Tibial nerve (tissue), 4 donors: Measurements from ENCODE around the gene H6PD. TPM values are rescaled to one million over a fixed set of nuclear protein-coding genes. Genes with fewer than 3 reads are reported as not detected.

Experiments used
- DNase-seq, 2 donors: peaks; one replicate each; pipeline ENCODE4 v3.0.0-alpha.2; 2019; ENCODE audit warnings: low spot score in 2 of 2
- H3K27ac ChIP-seq, 4 donors: fragments of 200-600 bp; sonication (generic) in 3 of 4; one replicate each; pipeline ENCODE4 v1.5.1; 2017 to 2019; ENCODE audit warnings: mild to moderate bottlenecking in 1 of 4
- H3K27me3 ChIP-seq, 2 donors: fragments of 200-600 bp; sonication (generic) in 1 of 2; one replicate each; pipeline versions ENCODE4 v1.5.1 to v1.6.0; 2017 to 2019
- H3K36me3 ChIP-seq, 3 donors: fragments of 200-600 bp; sonication (generic); one replicate each; pipeline ENCODE4 v1.5.1; 2018 to 2019
- H3K4me1 ChIP-seq, 4 donors: fragments of 200-600 bp; sonication (generic) in 3 of 4; one replicate each; pipeline ENCODE4 v1.5.1; 2017 to 2019
- H3K4me3 ChIP-seq, 4 donors: fragments of 200-600 bp; sonication (generic) in 3 of 4; one replicate each; pipeline ENCODE4 v1.5.1; 2017 to 2019; ENCODE audit warnings: mild to moderate bottlenecking in 1 of 4, moderate library complexity in 1 of 4
- H3K9me3 ChIP-seq, 4 donors: fragments of 200-600 bp; sonication (generic) in 3 of 4; one replicate each; pipeline ENCODE4 v1.5.1; 2017 to 2019
- EP300 ChIP-seq, 2 donors: sonication (generic); formaldehyde crosslinking; IDR thresholded peaks; one replicate each; pipeline ENCODE4 v1.6.1; 2017; ENCODE audit warnings: antibody characterized with exemption in 2 of 2, mild to moderate bottlenecking in 1 of 2
- POLR2A ChIP-seq, 2 donors: fragments of 450-650 bp; IDR thresholded peaks; one replicate each; pipeline ENCODE4 v1.6.1; 2017; ENCODE audit warnings: antibody characterized with exemption in 2 of 2, mild to moderate bottlenecking in 2 of 2, moderate library complexity in 2 of 2
- WGBS, 2 donors: methylation state at CpG; one replicate each; pipeline ENCODE4 v1.1.5; 2018; 5-methylcytosine and 5-hydroxymethylcytosine counted together
- total RNA-seq, 4 donors: library from RNA; depleted of rRNA; stranded (reverse); fragments of >200 nt; gene quantifications; one replicate each; pipeline ENCODE4 v1.1.0, GENCODE V29; 2016
- TF ChIP-seq, protein P1 (sequence below), 5 experiments: fragments of 200-600 bp in 3 of 5; fragments of 450-650 bp in 2 of 5; sonication (generic) in 3 of 5; IDR thresholded peaks; one replicate each; pipeline ENCODE4 v1.5.1; 2016 to 2019; ENCODE audit warnings: antibody characterized with exemption in 5 of 5, mild to moderate bottlenecking in 3 of 5, moderate library complexity in 2 of 5

Gene H6PD
- total RNA-seq, 4 donors from 2014 or later, result 53.1 to 88.6 (median 72.7) TPM

DNA sequence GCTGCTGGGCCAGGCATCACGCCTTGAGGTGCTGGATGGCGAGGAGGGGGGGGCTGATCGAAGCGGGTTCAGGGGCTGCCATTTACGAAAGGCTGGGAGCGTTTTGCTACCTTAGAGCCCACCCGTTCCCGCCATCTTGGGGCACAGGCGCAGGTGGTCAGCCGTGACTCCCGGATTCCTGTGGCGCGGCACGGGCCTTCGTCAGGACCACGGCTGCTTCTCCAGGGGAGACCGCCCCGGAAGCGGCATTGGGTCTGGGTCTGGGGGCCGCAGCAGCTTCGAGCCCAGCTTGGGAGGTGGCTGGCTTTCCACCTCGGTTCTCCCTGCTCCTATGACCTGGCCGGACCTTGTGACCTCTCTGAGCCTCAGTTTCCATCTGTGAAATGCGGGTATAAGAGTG, 81.9 kb downstream of the H6PD start:
- TF ChIP-seq POLR2A (IDR thresholded peaks at IDR 0.05) (no peak), EP300 (IDR thresholded peaks at IDR 0.05) (no peak)
- TF ChIP-seq, protein P1, sequence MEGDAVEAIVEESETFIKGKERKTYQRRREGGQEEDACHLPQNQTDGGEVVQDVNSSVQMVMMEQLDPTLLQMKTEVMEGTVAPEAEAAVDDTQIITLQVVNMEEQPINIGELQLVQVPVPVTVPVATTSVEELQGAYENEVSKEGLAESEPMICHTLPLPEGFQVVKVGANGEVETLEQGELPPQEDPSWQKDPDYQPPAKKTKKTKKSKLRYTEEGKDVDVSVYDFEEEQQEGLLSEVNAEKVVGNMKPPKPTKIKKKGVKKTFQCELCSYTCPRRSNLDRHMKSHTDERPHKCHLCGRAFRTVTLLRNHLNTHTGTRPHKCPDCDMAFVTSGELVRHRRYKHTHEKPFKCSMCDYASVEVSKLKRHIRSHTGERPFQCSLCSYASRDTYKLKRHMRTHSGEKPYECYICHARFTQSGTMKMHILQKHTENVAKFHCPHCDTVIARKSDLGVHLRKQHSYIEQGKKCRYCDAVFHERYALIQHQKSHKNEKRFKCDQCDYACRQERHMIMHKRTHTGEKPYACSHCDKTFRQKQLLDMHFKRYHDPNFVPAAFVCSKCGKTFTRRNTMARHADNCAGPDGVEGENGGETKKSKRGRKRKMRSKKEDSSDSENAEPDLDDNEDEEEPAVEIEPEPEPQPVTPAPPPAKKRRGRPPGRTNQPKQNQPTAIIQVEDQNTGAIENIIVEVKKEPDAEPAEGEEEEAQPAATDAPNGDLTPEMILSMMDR (IDR thresholded peaks at IDR 0.05), result no peak
- Histone ChIP-seq H3K27me3 (no peaks in the 10 kb centered on the region), H3K27ac (peak overlapping the region in 1 of 4 donors; percentile 11), H3K4me3 (no peak overlapping the region), H3K36me3 (no peaks in the 10 kb centered on the region), H3K4me1 (peaks cover 0 to 78% (median 9%) of the 10 kb centered on the region in 4 donors), H3K9me3 (no peaks in the 10 kb centered on the region)
- WGBS, 2 donors, result 91 to 94% methylated on average over 19 of the region's 24 CpGs
- no peak for DNase-seq

DNA sequence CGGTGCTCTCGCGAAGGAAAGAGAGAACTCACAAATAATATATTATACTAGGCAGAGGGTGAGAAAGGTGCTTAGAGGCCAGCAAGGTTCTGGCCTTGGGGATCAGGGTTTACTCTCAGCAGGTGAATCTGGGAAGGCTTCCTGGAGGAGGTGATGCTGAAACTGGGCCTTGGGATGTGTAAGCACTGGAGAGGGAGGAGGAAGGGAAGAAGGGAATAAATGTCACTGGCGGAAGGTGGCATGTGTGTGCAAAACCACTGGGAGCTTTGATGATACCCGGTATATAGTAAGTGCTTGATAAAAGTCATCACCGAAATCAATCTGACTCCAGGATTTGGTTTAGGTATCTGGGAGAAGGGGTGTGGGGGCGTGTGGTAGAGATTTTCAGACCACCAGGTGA, 82.5 kb downstream of the H6PD start:
- no peak for DNase-seq
- Histone ChIP-seq H3K4me1 (peaks cover 0 to 78% (median 9%) of the 10 kb centered on the region in 4 donors), H3K4me3 (no peak overlapping the region), H3K27ac (peak overlapping the region in 1 of 4 donors; percentile 21), H3K9me3 (no peaks in the 10 kb centered on the region), H3K36me3 (no peaks in the 10 kb centered on the region), H3K27me3 (no peaks in the 10 kb centered on the region)
- WGBS, 2 donors, result 87 to 88% methylated on average over 7 of the region's 7 CpGs
- TF ChIP-seq POLR2A (IDR thresholded peaks at IDR 0.05) (no peak), EP300 (IDR thresholded peaks at IDR 0.05) (no peak)

DNA sequence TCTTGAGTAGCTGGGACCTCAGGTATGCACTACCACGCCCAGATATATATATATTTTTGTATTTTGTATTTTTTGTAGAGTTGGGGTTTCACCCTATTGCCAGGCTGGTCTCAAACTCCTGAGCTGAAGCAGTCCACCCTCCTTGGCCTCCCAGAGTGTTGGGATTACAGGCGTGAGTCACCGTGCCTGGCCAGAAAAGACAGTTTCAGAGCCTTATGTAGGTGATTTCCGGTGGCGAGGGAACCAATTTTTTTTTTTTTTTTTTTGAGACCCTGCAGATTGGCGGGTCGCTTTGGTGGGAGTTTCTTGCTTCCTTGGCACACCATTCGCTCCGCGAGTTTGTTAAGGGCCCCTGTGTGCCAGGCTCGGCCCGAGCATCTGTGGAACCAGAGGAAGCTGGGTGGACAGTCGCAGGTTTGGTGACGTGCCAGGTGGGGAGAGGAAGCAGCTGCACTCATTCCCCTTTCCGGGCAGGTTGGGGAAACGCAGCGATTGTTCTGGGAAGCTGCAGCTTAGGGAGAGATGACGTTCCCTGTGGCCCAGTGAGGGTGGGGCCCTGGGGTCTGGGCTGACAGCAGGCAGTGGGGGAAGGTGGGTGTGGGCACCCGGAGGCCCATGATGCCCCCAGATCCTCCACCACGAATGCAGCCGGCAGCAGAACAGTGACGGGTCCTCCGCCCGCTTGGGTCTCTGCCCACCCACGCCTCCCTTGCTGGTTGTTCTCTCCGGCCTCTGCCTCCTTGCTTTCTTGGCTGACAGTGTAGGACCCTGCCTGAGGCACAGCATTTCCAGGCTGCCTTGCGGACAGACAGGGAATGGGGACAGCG, 83.2 kb downstream of the H6PD start:
- H3K9me3 ChIP-seq, result no peaks in the 10 kb centered on the region
- no peak for DNase-seq
- H3K36me3 ChIP-seq, result no peaks in the 10 kb centered on the region
- no peak overlapping the region for H3K4me3 ChIP-seq
- 49 to 53% methylated on average over 28 of the region's 28 CpGs for WGBS, 2 donors
- peaks cover 0 to 77% (median 9%) of the 10 kb centered on the region in 4 donors for H3K4me1 ChIP-seq
- peak overlapping the region in 2 of 4 donors; percentile 21 to 24 for H3K27ac ChIP-seq
- no peaks in the 10 kb centered on the region for H3K27me3 ChIP-seq
- TF ChIP-seq, protein P1 (IDR thresholded peaks at IDR 0.05), result no peak
- peak in 1 of 2 donors; percentile 45 for TF ChIP-seq EP300 (IDR thresholded peaks at IDR 0.05)

DNA sequence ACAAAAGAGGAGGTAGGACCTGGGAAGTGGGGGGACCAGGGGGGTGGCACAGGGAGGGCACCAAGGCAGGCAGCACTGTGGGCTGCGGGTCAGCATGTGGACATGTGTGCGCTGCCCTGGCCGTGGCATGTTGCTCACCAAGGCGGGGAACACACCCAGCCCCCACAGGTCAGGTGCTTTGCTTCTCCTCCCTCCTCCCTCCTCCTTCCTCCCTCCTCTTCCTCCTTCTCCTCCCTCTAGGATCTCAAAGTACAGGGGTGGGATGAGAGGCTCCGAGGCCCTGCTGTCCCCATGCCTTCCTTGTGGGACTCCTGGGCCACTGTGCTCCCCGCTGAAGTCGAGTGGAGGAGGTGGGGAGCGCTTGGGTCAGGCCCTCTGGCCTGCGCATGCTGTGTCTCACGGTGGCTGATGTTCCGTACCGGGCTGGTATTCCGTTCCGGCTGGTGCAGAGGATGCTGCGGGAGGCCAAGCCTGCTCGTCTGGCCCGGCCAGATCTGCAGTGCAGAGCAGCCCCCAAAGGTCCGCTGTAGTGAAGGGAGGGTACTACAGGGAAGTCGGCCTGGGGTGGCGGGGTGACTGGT, 84.7 kb downstream of the H6PD start:
- 82 to 85% methylated on average over 15 to 17 of the region's 20 CpGs for WGBS, 2 donors
- no peak for DNase-seq
- H3K4me3 ChIP-seq, result no peak overlapping the region
- H3K36me3 ChIP-seq, result no peaks in the 10 kb centered on the region
- H3K27me3 ChIP-seq, result no peaks in the 10 kb centered on the region
- H3K9me3 ChIP-seq, result no peaks in the 10 kb centered on the region
- peaks cover 0 to 80% (median 9%) of the 10 kb centered on the region in 4 donors for H3K4me1 ChIP-seq
- TF ChIP-seq EP300 (IDR thresholded peaks at IDR 0.05), result no peak
- TF ChIP-seq, protein P1 (IDR thresholded peaks at IDR 0.05), result no peak
- TF ChIP-seq POLR2A (IDR thresholded peaks at IDR 0.05), result no peak
- H3K27ac ChIP-seq, result no peak overlapping the region

DNA sequence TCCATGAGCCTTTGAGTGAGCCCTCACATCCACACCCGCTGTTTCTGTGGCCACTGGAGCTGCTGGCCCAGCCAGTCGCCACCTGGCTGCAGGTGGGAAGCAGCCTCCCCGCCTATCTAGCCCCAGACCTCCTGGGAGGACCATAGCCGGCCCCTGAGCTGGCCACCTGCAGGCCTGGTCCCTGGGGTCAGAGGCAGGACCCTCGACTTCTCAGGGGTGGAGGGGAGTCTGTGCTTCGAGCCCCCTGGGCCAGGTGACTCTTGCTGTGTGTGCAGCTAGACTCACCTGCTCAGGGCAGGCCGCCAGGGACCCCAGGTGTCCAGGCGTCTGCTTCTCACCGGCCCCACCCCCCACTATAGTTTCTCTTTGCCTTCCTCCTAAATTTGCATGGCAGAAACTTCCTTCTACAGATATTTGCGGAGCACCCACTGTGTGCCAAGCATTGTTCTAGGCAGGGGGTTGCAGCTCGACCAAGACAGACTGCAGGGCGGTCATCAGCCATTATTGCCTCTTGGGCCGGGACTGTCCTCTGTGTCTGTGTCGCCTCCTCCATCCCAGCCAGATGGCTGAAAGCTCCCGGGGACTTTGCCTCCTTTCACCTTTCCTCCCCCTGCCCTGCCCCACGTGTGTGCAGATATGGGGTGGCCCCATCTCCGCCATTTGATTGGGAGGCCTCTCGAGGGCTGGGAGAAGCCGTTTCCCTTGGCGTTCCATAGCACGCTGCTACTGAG, 85.4 kb downstream of the H6PD start:
- no peaks in the 10 kb centered on the region for H3K9me3 ChIP-seq
- TF ChIP-seq, protein P1 (IDR thresholded peaks at IDR 0.05), result no peak
- TF ChIP-seq POLR2A (IDR thresholded peaks at IDR 0.05) (no peak), EP300 (IDR thresholded peaks at IDR 0.05) (no peak)
- H3K4me1 ChIP-seq, result peaks cover 0 to 83% (median 10%) of the 10 kb centered on the region in 4 donors
- no peaks in the 10 kb centered on the region for H3K27me3 ChIP-seq
- 71 to 76% methylated on average over 16 to 19 of the region's 21 CpGs for WGBS, 2 donors
- no peaks in the 10 kb centered on the region for H3K36me3 ChIP-seq
- DNase-seq, result no peak
- H3K4me3 ChIP-seq, result no peak overlapping the region
- H3K27ac ChIP-seq, result no peak overlapping the region

Other genes with a start within 250 kb of the H6PD start
- not detected for gene SLC2A7, start 208.4 kb upstream of the H6PD start, total RNA-seq
- gene SLC2A5, start 165.1 kb upstream of the H6PD start, total RNA-seq, result 10 to 100 TPM in 1 of 4 donors, 1 to 10 TPM in 3; 1.9 to 15.7 (median 5.2) TPM
- 10 to 100 TPM in 1 of 4 donors, 1 to 10 TPM in 3; 2.8 to 10.5 (median 6.2) TPM for gene GPR157, start 105.7 kb upstream of the H6PD start, total RNA-seq
- 10 to 100 TPM; 18.9 to 64.9 (median 41.8) TPM for gene SPSB1, start 58.1 kb downstream of the H6PD start, total RNA-seq